ENCODE measurements around the gene HAUS3. TPM values are rescaled to one million over a fixed set of nuclear protein-coding genes. Genes with fewer than 3 reads are reported as not detected.

HAUS3 gene
- total RNA-seq, 1 experiment from 2014 or later, result 11.9 TPM

- Mint-ChIP-seq H3K4me3 (no peak overlapping the region), H3K27ac (no peak overlapping the region), H3K27me3 (ENCODE audit: low read depth) (peaks cover 13% of the 10 kb centered on the region), H3K36me3 (peaks cover 13% of the 10 kb centered on the region), H3K4me1 (peaks cover 6% of the 10 kb centered on the region; the same call in 1 of the 2 replicates), H3K9me3 (peaks cover 23% of the 10 kb centered on the region)
- ATAC-seq, result no peak
- DNase-seq (ENCODE audit: low spot score), result no peak
- TF ChIP-seq HMGXB4 (CRISPR knock-in tag; IDR thresholded peaks at IDR 0.05) (no peak), FOXP4 (CRISPR knock-in tag; IDR thresholded peaks at IDR 0.05) (no peak), E2F5 (CRISPR knock-in tag; IDR thresholded peaks at IDR 0.05) (no peak), TEAD1 (CRISPR knock-in tag; IDR thresholded peaks at IDR 0.05) (no peak), STAT6 (CRISPR knock-in tag; conservative IDR thresholded peaks at IDR 0.05; ENCODE audit: low read depth) (no peak), KAT7 (CRISPR knock-in tag; IDR thresholded peaks at IDR 0.05; ENCODE audit: borderline replicate concordance) (no peak), E2F4 (CRISPR knock-in tag; IDR thresholded peaks at IDR 0.05; ENCODE audit: borderline replicate concordance, low read depth) (no peak), MAX (CRISPR knock-in tag; IDR thresholded peaks at IDR 0.05) (no peak), ZNF671 (CRISPR knock-in tag; IDR thresholded peaks at IDR 0.05) (no peak), ZNF263 (CRISPR knock-in tag; IDR thresholded peaks at IDR 0.05; ENCODE audit: low read depth) (no peak), TCF7 (CRISPR knock-in tag; IDR thresholded peaks at IDR 0.05; ENCODE audit: low read depth) (no peak), RORB (CRISPR knock-in tag; IDR thresholded peaks at IDR 0.05) (no peak), CDX4 (CRISPR knock-in tag; IDR thresholded peaks at IDR 0.05; ENCODE audit: borderline replicate concordance) (no peak), FOXP1 (CRISPR knock-in tag; IDR thresholded peaks at IDR 0.05; ENCODE audit: borderline replicate concordance) (no peak)
- POLR2A ChIA-PET, result no interaction called here
- CTCF ChIA-PET, result interaction anchor here (1.8 kb wide), 1 partner anchor 27 kb away, joined by 5 read pairs; no protein-coding TSS in a partner anchor
These were observed 4.6 kb upstream of the HAUS3 start for GRCh38 chr4:2246384-2247127.

Data from WTC11 (cell line).